Erythroblast (primary cell): ENCODE data around the gene GM2A.

Experiments
- GATA1 ChIP-seq: IDR thresholded peaks from 2 replicates; pipeline ENCODE4 v1.6.1; 2011; ENCODE audit warnings: low read depth, mild to moderate bottlenecking, control low read depth, low read length, moderate library complexity
- POLR2A ChIP-seq: IDR thresholded peaks from 2 replicates; pipeline ENCODE4 v1.6.1; 2011; ENCODE audit warnings: mild to moderate bottlenecking, low read length

- TF ChIP-seq POLR2A, result no peak
- no peak for TF ChIP-seq GATA1
Observed at GRCh38 chr5:151254556-151254955, 1.6 kb downstream of the GM2A start.
